WTC11 (cell line): ENCODE results near the gene DMTF1. TPM values are rescaled to one million over a fixed set of nuclear protein-coding genes. Genes with fewer than 3 reads are reported as not detected.

Source experiments
- ATAC-seq: fragments of 200-7000 bp; cut with Tn5 transposase; 2 replicates; pipeline ENCODE4 v1.10.0; 2021; ENCODE audit warnings: mild to moderate bottlenecking, moderate library complexity
- CTCF ChIA-PET: fragments of 300-600 bp; sonication (Branson Sonifier 250); formaldehyde crosslinking; loops from one replicate; lab custom pipeline; 2021; ENCODE audit warnings: antibody characterized with exemption; lab: Charles Lee
- POLR2A ChIA-PET: fragments of 350-600 bp; sonication (Branson Sonifier 250); formaldehyde crosslinking; loops from one replicate; lab custom pipeline; 2021; ENCODE audit warnings: antibody characterized with exemption; lab: Charles Lee
- DNase-seq: peaks from one replicate; pipeline ENCODE4 v3.0.0; 2021; ENCODE audit warnings: low spot score
- H3K27ac Mint-ChIP-seq: 2 replicates; pipeline ENCODE4 v1.8.0; 2021; ENCODE audit warnings: mixed read lengths
- H3K27me3 Mint-ChIP-seq: 2 replicates; pipeline ENCODE4 v1.8.0; 2021; ENCODE audit warnings: low read depth, mild to moderate bottlenecking, moderate library complexity, mixed read lengths
- H3K36me3 Mint-ChIP-seq: 2 replicates; pipeline ENCODE4 v1.8.0; 2021; ENCODE audit warnings: mixed read lengths
- H3K4me1 Mint-ChIP-seq: 2 replicates; pipeline ENCODE4 v1.8.0; 2022; ENCODE audit warnings: mixed read lengths
- H3K4me3 Mint-ChIP-seq: 2 replicates; pipeline ENCODE4 v1.8.0; 2021; ENCODE audit warnings: mild to moderate bottlenecking, moderate library complexity, mixed read lengths
- H3K9me3 Mint-ChIP-seq: 2 replicates; pipeline ENCODE4 v1.8.0; 2021; ENCODE audit warnings: mixed read lengths
- ELF4 ChIP-seq: sonication (generic); formaldehyde crosslinking; IDR thresholded peaks from 2 replicates; pipeline ENCODE4 v1.8.1; 2022; ENCODE audit warnings: low read depth, mild to moderate bottlenecking, moderate library complexity, missing genetic modification reagents
- EMX1 ChIP-seq: fragments of 250-450 bp; sonication (Bioruptor Pico); IDR thresholded peaks from 2 replicates; pipeline ENCODE4 v1.8.0; 2021; ENCODE audit warnings: mild to moderate bottlenecking
- ESRRA ChIP-seq: sonication (generic); formaldehyde crosslinking; IDR thresholded peaks from 2 replicates; pipeline ENCODE4 v1.8.1; 2022; ENCODE audit warnings: mild to moderate bottlenecking, missing genetic modification reagents, borderline replicate concordance
- FOXJ3 ChIP-seq: sonication (generic); formaldehyde crosslinking; IDR thresholded peaks from 2 replicates; pipeline ENCODE4 v1.9.0; 2021; ENCODE audit warnings: missing genetic modification reagents, mild to moderate bottlenecking, borderline replicate concordance
- FOXK1 ChIP-seq: sonication (generic); formaldehyde crosslinking; IDR thresholded peaks from 2 replicates; pipeline ENCODE4 v1.8.0; 2022; ENCODE audit warnings: mild to moderate bottlenecking, moderate library complexity, missing genetic modification reagents
- GTF2I ChIP-seq: fragments of 250-450 bp; sonication (Bioruptor Pico); conservative IDR thresholded peaks from 2 replicates; pipeline ENCODE4 v1.4.0; 2021; ENCODE audit warnings: mild to moderate bottlenecking
- NFATC4 ChIP-seq: fragments of 250-450 bp; sonication (Bioruptor Pico); IDR thresholded peaks from 2 replicates; pipeline ENCODE4 v1.9.0; 2021; ENCODE audit warnings: mild to moderate bottlenecking
- NR3C1 ChIP-seq: sonication (generic); formaldehyde crosslinking; conservative IDR thresholded peaks from 2 replicates; pipeline ENCODE4 v1.8.1; 2023; ENCODE audit warnings: low read depth, mild to moderate bottlenecking, missing genetic modification reagents
- OVOL2 ChIP-seq: fragments of 250-450 bp; sonication (Bioruptor Pico); IDR thresholded peaks from 2 replicates; pipeline ENCODE4 v1.9.0; 2021; ENCODE audit warnings: mild to moderate bottlenecking, borderline replicate concordance
- RELA ChIP-seq: sonication (generic); formaldehyde crosslinking; IDR thresholded peaks from 2 replicates; pipeline ENCODE4 v1.8.1; 2022; ENCODE audit warnings: missing genetic modification reagents, mild to moderate bottlenecking, borderline replicate concordance
- TP53 ChIP-seq: sonication (generic); formaldehyde crosslinking; IDR thresholded peaks from 2 replicates; pipeline ENCODE4 v1.8.1; 2023; ENCODE audit warnings: mild to moderate bottlenecking, missing genetic modification reagents
- ZNF219 ChIP-seq: sonication (generic); formaldehyde crosslinking; IDR thresholded peaks from 2 replicates; pipeline ENCODE4 v1.8.0; 2023; ENCODE audit warnings: missing genetic modification reagents, mild to moderate bottlenecking, borderline replicate concordance
- ZNF263 ChIP-seq: sonication (generic); formaldehyde crosslinking; IDR thresholded peaks from 2 replicates; pipeline ENCODE4 v1.8.1; 2022; ENCODE audit warnings: low read depth, mild to moderate bottlenecking, moderate library complexity, missing genetic modification reagents
- ZNF416 ChIP-seq: fragments of 250-450 bp; sonication (Bioruptor Pico); IDR thresholded peaks from 2 replicates; pipeline ENCODE4 v1.9.0; 2021; ENCODE audit warnings: mild to moderate bottlenecking, inconsistent platforms
- ZNF671 ChIP-seq: fragments of 250-450 bp; sonication (Bioruptor Pico); IDR thresholded peaks from 2 replicates; pipeline ENCODE4 v1.8.0; 2021; ENCODE audit warnings: mild to moderate bottlenecking
- total RNA-seq: library from RNA; stranded (reverse); gene quantifications from 3 replicates; pipeline ENCODE4 v1.2.3, GENCODE V29; 2021
- TF ChIP-seq, protein P1 (sequence below): sonication (generic); formaldehyde crosslinking; IDR thresholded peaks from 2 replicates; pipeline ENCODE4 v1.8.1; 2022; ENCODE audit warnings: mild to moderate bottlenecking, missing genetic modification reagents, moderate library complexity, borderline replicate concordance
- TF ChIP-seq, protein P2 (sequence below): fragments of 250-450 bp; sonication (Bioruptor Pico); conservative IDR thresholded peaks from 2 replicates; pipeline ENCODE4 v1.9.0; 2021; ENCODE audit warnings: mild to moderate bottlenecking
- TF ChIP-seq, protein P3 (sequence below): sonication (generic); formaldehyde crosslinking; IDR thresholded peaks from 2 replicates; pipeline ENCODE4 v1.8.1; 2022; ENCODE audit warnings: missing genetic modification reagents, borderline replicate concordance
- TF ChIP-seq, protein P4 (sequence below): sonication (generic); formaldehyde crosslinking; IDR thresholded peaks from 2 replicates; pipeline ENCODE4 v1.8.1; 2022; ENCODE audit warnings: low read depth, mild to moderate bottlenecking, moderate library complexity, missing genetic modification reagents, borderline replicate concordance
- TF ChIP-seq, protein P5 (sequence below): sonication (generic); formaldehyde crosslinking; IDR thresholded peaks from 2 replicates; pipeline ENCODE4 v1.8.1; 2022; ENCODE audit warnings: low read depth, missing genetic modification reagents, borderline replicate concordance
- TF ChIP-seq, protein P6 (sequence below): sonication (generic); formaldehyde crosslinking; IDR thresholded peaks from 2 replicates; pipeline ENCODE4 v1.8.0; 2022; ENCODE audit warnings: mild to moderate bottlenecking, missing genetic modification reagents

The DMTF1 gene
- total RNA-seq, 1 experiment from 2014 or later = 79.3 TPM

DNA sequence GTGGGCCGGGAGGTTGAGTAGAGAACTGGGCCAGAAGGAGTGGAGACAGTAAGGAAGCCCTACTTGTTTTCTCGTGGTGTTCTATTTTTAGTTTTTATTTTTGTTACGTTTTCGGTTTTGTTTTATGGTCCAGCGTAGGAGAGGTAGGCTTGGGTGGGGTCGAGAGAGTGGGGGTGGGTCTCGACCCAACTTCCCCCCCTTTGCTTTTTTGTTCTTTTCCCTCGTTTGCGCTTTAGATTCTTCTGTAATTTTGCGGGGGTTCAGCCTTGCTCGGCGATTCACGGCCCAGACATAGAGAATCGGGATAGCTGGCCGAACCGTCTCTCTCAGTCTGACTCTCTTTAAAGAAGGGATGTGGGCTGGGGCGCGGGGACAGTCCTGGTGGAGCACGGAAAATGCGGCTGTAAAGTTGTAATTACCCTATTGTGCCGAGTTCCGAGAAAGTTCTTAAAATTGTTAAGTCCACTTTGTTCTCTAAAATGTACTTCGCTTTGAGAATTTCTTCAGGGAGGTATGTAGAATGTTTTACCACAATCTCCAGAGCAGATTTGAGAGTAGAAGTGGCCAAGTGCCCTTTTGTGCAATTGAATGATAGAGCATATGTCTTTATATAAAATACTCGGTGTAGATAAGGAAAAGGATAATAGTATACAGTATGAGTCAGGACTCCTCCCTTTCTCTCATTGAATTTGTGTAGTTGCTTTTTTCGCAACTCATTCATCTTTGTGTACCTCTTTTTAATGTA is 816 bp downstream of the DMTF1 start:
- H3K27me3 Mint-ChIP-seq = no peaks in the 10 kb centered on the region
- ChIA-PET CTCF (interaction anchor here (0.8 to 2.5 kb wide), 8 partner anchors 8 to 248 kb away, joined by 3 to 10 read pairs (median 5); partner anchors contain the start of genes ELAPOR2 and TMEM243), POLR2A (interaction anchor here (0.6 to 2.1 kb wide), 17 partner anchors 19 to 944 kb away, joined by 3 to 24 read pairs (median 4); partner anchors contain the start of genes ELAPOR2 and TMEM243)
- DNase-seq (peak; percentile 16), ATAC-seq (no peak)
- peak overlapping the region; percentile 99 for H3K27ac Mint-ChIP-seq
- no peaks in the 10 kb centered on the region for H3K9me3 Mint-ChIP-seq
- TF ChIP-seq, protein P1, sequence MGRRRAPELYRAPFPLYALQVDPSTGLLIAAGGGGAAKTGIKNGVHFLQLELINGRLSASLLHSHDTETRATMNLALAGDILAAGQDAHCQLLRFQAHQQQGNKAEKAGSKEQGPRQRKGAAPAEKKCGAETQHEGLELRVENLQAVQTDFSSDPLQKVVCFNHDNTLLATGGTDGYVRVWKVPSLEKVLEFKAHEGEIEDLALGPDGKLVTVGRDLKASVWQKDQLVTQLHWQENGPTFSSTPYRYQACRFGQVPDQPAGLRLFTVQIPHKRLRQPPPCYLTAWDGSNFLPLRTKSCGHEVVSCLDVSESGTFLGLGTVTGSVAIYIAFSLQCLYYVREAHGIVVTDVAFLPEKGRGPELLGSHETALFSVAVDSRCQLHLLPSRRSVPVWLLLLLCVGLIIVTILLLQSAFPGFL = no peak
- no peak for TF ChIP-seq FOXJ3 (CRISPR knock-in tag)
- TF ChIP-seq, protein P2, sequence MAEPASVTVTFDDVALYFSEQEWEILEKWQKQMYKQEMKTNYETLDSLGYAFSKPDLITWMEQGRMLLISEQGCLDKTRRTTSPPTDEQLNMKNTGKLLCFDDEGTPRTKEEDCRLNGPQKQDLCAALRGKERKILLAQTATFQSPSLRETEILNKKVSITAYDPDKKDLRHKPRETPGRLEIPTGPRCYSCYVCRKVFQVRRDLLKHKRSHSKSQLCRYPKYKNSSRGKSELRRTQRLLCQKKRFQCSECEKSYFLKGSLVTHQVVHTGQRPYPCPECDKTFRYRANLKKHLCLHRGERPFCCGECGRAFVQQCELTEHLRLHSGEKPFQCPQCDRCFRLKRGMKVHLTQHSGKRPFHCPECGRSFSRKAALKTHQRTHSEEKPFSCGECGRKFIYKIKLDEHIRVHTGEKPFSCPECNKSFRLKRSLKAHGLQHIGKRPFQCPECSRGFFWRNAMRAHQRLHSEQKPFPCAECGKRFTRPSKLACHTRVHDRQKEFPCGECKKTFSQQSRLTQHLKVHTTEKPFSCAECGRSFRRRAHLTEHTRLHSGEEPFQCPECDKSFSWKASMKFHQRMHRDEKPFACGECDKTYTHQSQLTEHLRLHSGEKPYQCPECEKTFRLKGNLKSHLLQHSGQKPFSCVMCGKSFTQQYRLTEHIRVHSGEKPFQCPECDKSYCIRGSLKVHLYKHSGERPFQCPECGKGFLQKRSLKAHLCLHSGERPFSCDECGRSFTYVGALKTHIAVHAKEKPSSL (CRISPR knock-in tag) = no peak
- TF ChIP-seq, protein P3, sequence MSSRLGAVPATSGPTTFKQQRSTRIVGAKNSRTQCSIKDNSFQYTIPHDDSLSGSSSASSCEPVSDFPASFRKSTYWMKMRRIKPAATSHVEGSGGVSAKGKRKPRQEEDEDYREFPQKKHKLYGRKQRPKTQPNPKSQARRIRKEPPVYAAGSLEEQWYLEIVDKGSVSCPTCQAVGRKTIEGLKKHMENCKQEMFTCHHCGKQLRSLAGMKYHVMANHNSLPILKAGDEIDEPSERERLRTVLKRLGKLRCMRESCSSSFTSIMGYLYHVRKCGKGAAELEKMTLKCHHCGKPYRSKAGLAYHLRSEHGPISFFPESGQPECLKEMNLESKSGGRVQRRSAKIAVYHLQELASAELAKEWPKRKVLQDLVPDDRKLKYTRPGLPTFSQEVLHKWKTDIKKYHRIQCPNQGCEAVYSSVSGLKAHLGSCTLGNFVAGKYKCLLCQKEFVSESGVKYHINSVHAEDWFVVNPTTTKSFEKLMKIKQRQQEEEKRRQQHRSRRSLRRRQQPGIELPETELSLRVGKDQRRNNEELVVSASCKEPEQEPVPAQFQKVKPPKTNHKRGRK (CRISPR knock-in tag) = no peak
- TF ChIP-seq ZNF416 = no peak
- TF ChIP-seq, protein P4, sequence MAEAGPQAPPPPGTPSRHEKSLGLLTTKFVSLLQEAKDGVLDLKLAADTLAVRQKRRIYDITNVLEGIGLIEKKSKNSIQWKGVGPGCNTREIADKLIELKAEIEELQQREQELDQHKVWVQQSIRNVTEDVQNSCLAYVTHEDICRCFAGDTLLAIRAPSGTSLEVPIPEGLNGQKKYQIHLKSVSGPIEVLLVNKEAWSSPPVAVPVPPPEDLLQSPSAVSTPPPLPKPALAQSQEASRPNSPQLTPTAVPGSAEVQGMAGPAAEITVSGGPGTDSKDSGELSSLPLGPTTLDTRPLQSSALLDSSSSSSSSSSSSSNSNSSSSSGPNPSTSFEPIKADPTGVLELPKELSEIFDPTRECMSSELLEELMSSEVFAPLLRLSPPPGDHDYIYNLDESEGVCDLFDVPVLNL (CRISPR knock-in tag) = no peak
- TF ChIP-seq NFATC4 (CRISPR knock-in tag) = no peak
- TF ChIP-seq ZNF263 = no peak
- no peak for TF ChIP-seq EMX1
- TF ChIP-seq OVOL2 (CRISPR knock-in tag) = no peak
- TF ChIP-seq RELA (CRISPR knock-in tag) = no peak
- no peak for TF ChIP-seq FOXK1 (CRISPR knock-in tag)
- TF ChIP-seq TP53 (CRISPR knock-in tag) = no peak
- TF ChIP-seq ZNF219 (CRISPR knock-in tag) = no peak
- TF ChIP-seq ZNF671 (CRISPR knock-in tag) = no peak
- peaks cover 42% of the 10 kb centered on the region for H3K4me1 Mint-ChIP-seq
- H3K36me3 Mint-ChIP-seq = peaks cover 10% of the 10 kb centered on the region
- peak overlapping the region; percentile 94 for H3K4me3 Mint-ChIP-seq

DNA sequence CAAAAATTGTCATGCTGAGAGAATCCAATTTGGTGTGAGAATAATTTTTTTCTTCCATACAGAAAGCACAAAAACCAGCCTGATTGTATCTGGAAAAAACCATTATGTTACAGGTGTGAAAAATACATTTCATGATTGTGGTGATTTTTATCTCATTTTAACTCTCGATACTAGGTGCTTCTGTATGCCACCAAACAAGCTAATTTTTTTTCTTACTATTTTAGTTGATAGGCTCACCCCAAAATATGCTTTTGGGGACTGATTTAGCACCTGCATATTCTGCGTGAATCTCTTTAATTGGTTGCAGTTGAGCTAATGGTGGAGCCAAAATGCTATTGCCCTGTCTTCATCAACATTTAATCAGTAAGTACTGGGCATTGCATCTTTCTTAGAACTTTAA is 1.9 kb downstream of the DMTF1 start:
- DNase-seq (no peak), ATAC-seq (no peak)
- no peaks in the 10 kb centered on the region for H3K27me3 Mint-ChIP-seq
- H3K4me3 Mint-ChIP-seq = peak overlapping the region; percentile 94
- H3K9me3 Mint-ChIP-seq = no peaks in the 10 kb centered on the region
- H3K27ac Mint-ChIP-seq = peak overlapping the region; percentile 23; the same call in 1 of the 2 replicates
- H3K4me1 Mint-ChIP-seq = peaks cover 40% of the 10 kb centered on the region
- CTCF ChIA-PET = interaction anchor here (0.9 to 2.5 kb wide), 2 partner anchors 65 to 249 kb away, joined by 3 to 7 read pairs; no protein-coding TSS in a partner anchor
- peaks cover 10% of the 10 kb centered on the region for H3K36me3 Mint-ChIP-seq
- POLR2A ChIA-PET = interaction anchor here (1.2 kb wide), 1 partner anchor 66 kb away, joined by 4 read pairs; no protein-coding TSS in a partner anchor
- no peak for TF ChIP-seq ESRRA (CRISPR knock-in tag)
- TF ChIP-seq, protein P5, sequence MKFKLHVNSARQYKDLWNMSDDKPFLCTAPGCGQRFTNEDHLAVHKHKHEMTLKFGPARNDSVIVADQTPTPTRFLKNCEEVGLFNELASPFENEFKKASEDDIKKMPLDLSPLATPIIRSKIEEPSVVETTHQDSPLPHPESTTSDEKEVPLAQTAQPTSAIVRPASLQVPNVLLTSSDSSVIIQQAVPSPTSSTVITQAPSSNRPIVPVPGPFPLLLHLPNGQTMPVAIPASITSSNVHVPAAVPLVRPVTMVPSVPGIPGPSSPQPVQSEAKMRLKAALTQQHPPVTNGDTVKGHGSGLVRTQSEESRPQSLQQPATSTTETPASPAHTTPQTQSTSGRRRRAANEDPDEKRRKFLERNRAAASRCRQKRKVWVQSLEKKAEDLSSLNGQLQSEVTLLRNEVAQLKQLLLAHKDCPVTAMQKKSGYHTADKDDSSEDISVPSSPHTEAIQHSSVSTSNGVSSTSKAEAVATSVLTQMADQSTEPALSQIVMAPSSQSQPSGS (CRISPR knock-in tag) = no peak
- TF ChIP-seq, protein P6, sequence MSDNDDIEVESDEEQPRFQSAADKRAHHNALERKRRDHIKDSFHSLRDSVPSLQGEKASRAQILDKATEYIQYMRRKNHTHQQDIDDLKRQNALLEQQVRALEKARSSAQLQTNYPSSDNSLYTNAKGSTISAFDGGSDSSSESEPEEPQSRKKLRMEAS (CRISPR knock-in tag) = no peak
- no peak for TF ChIP-seq GTF2I
- TF ChIP-seq, protein P1 = no peak
- TF ChIP-seq ELF4 = no peak
- TF ChIP-seq NR3C1 (CRISPR knock-in tag) = no peak
